Ovary (tissue), 3 donors: ENCODE data around the gene NSMCE4A.

Experiments used
- POLR2A ChIP-seq: fragments of 450-650 bp; IDR thresholded peaks from one replicate; pipeline ENCODE4 v1.6.1; 2017; ENCODE audit warnings: antibody characterized with exemption, mild to moderate bottlenecking, moderate library complexity
- TF ChIP-seq, protein P1 (sequence below), 3 donors: fragments of 450-650 bp in 2 of 3; fragments of 200-600 bp in 1 of 3; IDR thresholded peaks; one replicate each; pipeline versions ENCODE4 v1.5.1 to v1.8.0; 2016 to 2022; ENCODE audit warnings: antibody characterized with exemption in 3 of 3, mild to moderate bottlenecking in 1 of 3
- donor health status: DM: no; HTN: no; CAD: no.

- TF ChIP-seq, protein P1, sequence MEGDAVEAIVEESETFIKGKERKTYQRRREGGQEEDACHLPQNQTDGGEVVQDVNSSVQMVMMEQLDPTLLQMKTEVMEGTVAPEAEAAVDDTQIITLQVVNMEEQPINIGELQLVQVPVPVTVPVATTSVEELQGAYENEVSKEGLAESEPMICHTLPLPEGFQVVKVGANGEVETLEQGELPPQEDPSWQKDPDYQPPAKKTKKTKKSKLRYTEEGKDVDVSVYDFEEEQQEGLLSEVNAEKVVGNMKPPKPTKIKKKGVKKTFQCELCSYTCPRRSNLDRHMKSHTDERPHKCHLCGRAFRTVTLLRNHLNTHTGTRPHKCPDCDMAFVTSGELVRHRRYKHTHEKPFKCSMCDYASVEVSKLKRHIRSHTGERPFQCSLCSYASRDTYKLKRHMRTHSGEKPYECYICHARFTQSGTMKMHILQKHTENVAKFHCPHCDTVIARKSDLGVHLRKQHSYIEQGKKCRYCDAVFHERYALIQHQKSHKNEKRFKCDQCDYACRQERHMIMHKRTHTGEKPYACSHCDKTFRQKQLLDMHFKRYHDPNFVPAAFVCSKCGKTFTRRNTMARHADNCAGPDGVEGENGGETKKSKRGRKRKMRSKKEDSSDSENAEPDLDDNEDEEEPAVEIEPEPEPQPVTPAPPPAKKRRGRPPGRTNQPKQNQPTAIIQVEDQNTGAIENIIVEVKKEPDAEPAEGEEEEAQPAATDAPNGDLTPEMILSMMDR (IDR thresholded peaks at IDR 0.05), result no peak
- TF ChIP-seq POLR2A, result no peak
These were observed 44.5 kb upstream of the NSMCE4A start for GRCh38 chr10:122019414-122019975.
